DMS114 treated with DMSO at 0.1 percent for 48 hours (cell line): ENCODE data around the gene SGPP1.
"Not testable (repeated sequence)": the region's sequence is repeated elsewhere in the genome, so short reads cannot be mapped to it uniquely, and the experiment has no call there.

Experiments used
- DNase-seq: peaks from one replicate; lab custom pipeline; 2025; ENCODE audit not compliant: unreplicated experiment; lab: John Stamatoyannopoulos, UW

SGPP1 gene

GRCh38 chr14:63726499-63726898, 1.4 kb downstream of the SGPP1 start:
- DNase-seq: no peak

- DNase-seq: no peak
These were observed 1.9 kb downstream of the SGPP1 start for GRCh38 chr14:63725786-63726460.

- DNase-seq: no peak
These were observed 10.2 kb downstream of the SGPP1 start for GRCh38 chr14:63717702-63718101.

GRCh38 chr14:63715360-63715759, 12.5 kb downstream of the SGPP1 start:
- DNase-seq: no peak

GRCh38 chr14:63713764-63714163, 14.1 kb downstream of the SGPP1 start:
- no peak for DNase-seq

GRCh38 chr14:63713058-63713457, 14.8 kb downstream of the SGPP1 start:
- no peak for DNase-seq

- no peak for DNase-seq
These were observed 15.7 kb downstream of the SGPP1 start for GRCh38 chr14:63712123-63712522.

- DNase-seq: no peak
These were observed 17.4 kb downstream of the SGPP1 start for GRCh38 chr14:63710497-63710896.

- DNase-seq: no peak
These were observed 18.3 kb downstream of the SGPP1 start for GRCh38 chr14:63709589-63709988.

GRCh38 chr14:63707216-63707615, 20.6 kb downstream of the SGPP1 start:
- DNase-seq: no peak

GRCh38 chr14:63705561-63706070, 22.2 kb downstream of the SGPP1 start:
- no peak for DNase-seq

GRCh38 chr14:63702530-63702929, 25.3 kb downstream of the SGPP1 start:
- not testable (repeated sequence) for DNase-seq

GRCh38 chr14:63701606-63702299, 26.1 kb downstream of the SGPP1 start:
- DNase-seq: no peak

GRCh38 chr14:63692310-63693020, 35.4 kb downstream of the SGPP1 start:
- no peak for DNase-seq

- no peak for DNase-seq
These were observed 38.7 kb downstream of the SGPP1 start for GRCh38 chr14:63689132-63689531.

GRCh38 chr14:63686926-63687325, 40.9 kb downstream of the SGPP1 start:
- DNase-seq: no peak

GRCh38 chr14:63685401-63685800, 42.5 kb downstream of the SGPP1 start:
- DNase-seq: no peak

GRCh38 chr14:63682727-63683593, 44.9 kb downstream of the SGPP1 start:
- DNase-seq: no peak

GRCh38 chr14:63678536-63678935, 49.3 kb downstream of the SGPP1 start:
- no peak for DNase-seq

- no peak for DNase-seq
These were observed 49.9 kb downstream of the SGPP1 start for GRCh38 chr14:63677891-63678379.

GRCh38 chr14:63676615-63677014, 51.2 kb downstream of the SGPP1 start:
- no peak for DNase-seq
